Measurements from ENCODE around the gene CALML3.

The CALML3 gene

GRCh38 chr10:5567477-5567876 lies 42.7 kb downstream of the CALML3 start:
- DNase-seq (ENCODE audit: low read depth) = no peak

GRCh38 chr10:5568984-5569383 lies 44.2 kb downstream of the CALML3 start:
- DNase-seq (ENCODE audit: low read depth) = no peak

GRCh38 chr10:5569568-5569967 lies 44.8 kb downstream of the CALML3 start:
- DNase-seq (ENCODE audit: low read depth) = no peak

DNA sequence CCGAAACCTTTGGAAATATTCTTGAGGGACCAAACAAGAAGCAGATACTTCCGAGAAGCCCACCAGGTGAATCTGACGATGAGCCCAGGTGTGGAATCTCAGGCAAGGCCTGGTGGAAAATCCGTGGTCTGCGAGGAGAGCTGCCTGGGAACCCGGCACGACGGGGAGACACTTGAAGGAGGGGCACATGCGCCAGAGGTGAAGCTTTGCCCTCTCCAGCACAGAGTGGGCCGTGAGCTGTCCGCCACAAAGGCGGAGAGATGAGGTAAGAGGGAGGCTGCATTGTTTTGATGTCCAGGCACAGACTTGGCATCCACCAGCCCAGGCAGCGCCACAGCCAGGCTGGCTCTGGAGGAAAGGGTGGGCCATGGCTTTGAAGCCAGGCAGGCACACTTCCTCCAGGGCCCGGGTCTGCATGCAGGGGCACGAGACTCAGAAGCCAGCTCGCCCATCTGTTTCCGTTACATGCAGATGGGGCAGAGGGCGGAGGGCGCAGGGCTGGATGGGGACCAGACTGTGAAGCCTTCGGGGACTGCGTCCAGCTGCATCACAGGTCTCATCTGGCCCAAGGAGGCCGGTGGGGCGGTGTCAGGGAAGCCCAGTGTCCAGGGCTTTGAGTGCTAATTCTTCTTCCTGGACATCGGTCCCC lies 45.4 kb downstream of the CALML3 start:
- DNase-seq (ENCODE audit: low read depth) = no peak

DNA sequence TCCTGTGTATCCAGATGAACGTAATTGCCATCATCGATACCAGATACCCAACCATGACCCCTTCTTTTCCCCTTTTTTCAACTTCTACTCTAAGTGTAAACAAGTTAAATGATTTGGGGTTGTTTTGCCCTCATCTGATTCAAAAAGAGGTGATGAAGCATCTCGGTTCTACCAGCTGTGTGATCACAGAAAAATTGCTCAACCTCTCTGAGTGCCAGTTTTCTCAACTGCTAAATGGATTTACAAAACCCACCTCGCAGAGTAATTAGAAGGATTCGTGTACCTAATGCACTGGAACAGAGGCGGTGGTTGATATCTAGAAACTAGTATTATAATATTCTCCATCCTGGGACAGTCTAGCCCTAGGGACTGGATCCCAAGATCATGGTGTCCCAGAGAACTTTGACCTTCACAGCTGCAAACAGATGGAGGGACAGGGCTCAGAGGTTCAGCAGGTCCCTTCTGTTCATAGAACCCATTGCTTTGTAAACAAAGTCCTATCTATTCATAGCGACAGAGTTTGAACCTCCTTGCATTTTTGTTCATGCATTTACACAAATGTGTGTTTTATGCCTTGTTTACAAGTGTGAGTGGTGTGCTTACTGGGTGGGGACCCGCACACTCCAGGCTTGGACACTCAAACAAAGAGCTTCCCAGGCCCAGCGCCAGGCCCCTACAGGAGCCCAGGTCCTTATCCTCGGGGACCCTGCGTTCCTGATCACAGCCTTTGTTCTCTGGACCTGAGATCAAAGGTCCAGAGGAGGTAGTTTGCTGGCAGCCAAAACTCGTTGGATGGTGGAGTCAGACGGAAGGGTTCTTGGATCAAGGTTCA lies 46.4 kb downstream of the CALML3 start:
- DNase-seq (ENCODE audit: low read depth) = no peak

DNA sequence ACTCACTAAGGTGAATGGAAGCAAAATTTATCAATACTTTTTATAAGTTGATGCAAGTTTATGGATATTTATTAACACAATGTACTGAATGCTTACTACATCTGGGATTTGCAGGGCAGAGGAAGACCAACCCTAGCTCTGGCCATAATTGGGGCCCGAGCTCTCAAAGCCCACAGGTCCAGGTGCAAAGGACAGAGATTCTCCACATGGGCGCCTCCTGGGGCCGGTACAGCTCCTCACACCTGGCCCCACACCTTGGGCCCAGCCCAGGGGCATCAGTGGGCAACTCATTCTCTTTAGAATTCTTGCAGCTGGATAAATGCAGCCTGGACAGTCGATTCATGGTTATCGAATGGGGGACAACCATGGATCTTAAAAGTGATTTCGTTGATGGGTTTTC lies 47.1 kb downstream of the CALML3 start:
- DNase-seq (ENCODE audit: low read depth) = no peak

- DNase-seq (ENCODE audit: low read depth) = no peak
Observed at GRCh38 chr10:5573319-5573950, 48.7 kb downstream of the CALML3 start.

DNA sequence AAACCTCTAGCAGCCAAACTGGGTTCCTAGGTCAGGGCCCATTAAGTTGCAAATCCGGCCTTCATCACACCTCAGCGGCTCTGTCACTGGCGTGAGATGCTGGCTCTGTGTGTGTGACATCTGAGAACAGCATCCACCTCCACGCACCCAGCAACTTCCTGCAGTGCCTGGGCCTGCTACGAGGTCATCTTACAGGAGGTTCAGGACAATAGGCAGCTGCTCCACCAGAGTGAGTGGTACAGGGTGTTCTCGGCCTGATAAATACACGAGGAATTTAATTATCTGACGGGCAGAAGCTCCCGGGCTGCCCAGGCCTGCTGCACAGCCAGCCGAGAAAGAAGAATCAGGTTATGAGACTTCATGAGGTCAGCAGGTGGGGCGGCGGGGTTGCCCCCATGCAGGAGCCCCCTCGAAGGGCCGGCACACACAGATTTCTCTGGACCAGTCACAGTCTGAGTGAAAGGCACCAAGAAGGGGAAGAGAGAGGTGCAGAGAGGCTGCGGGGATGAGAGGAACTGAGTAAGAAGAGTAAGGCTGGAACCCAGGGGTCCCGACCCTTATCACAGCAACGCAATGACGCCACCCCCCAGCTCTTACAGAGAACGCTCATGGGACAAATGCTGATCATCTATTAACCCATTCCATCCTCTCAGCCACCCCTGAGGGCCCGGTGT lies 49.3 kb downstream of the CALML3 start:
- no peak for DNase-seq (ENCODE audit: low read depth)

GRCh38 chr10:5574642-5575131 lies 49.9 kb downstream of the CALML3 start:
- no peak for DNase-seq (ENCODE audit: low read depth)

DNA sequence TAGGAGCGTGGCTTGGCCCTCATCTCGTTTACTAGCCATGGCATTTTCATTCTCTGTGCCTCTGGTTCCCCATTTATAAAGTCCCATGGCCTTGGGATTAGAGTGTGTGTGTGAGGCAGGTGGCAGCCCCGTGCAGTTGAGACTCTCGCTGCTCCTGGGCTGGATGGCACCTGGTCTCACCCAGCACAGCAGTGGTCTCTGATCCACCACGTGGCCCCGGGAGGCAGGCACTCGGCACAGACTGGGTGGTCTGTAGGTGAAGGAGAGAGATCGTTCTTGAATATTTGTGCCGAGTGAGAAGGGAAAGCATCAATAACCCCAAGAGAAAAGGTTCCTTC lies 50.4 kb downstream of the CALML3 start:
- DNase-seq (ENCODE audit: low read depth) = no peak

DNA sequence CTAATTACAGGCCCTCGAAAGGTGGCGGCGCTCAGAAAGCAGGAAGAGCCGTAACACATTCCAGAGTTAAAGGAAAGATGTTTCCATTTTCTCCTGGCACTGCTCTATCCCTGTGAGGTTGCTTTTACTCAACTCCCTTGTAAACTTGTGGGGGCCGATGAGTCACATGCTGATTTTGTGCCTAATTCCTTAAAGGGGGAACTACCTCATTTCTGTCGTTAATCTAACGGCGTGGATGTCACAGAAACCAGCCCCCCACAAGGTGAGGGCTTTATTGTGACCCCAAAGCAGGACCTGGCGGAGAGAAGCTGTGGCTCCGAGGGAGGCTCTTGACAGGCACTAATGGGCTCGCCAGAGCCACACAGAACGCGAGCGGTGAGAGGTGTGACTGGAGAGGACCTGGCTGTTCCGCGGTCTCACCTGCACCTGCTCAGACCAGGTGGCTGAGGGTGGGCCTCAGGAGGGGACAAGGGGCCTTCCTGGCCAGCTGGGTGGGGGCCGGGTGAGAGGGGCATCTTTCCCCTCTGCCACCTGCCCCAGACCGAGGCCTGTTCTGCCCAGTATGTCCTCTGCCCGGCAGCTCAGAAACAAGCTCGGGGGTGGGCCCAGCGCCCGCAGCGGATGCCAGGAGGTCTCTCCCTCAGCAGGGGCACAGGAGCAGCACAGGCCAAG lies 50.9 kb downstream of the CALML3 start:
- DNase-seq (ENCODE audit: low read depth) = no peak

DNA sequence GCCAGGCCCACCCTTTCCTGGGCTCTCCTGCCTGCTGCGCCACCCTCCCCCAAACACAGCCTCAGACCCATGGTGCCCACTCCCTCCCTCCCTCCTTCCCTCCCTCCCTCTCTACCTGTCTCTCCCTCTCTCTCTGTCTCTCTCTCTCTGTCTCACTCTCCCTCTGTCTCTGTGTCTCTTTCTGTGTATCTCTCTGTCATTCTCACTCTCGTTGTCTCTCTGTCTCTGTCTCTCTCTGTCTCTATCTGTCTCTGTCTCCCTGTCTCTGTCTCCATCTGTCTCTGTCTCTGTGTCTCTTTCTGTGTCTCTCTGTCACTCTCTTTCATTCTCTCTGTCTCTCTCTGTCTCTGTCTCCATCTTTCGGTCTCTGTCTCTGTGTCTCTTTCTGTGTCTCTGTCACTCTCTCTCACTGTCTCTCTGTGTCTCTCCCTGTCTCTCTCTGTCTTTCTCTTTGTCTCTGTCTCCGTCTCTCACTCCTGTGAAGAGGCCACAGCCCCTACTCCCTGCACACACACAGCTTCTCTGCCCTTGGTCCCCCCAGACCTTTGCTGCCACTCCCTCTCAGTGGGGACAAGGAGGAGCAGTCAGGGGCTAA lies 51.5 kb downstream of the CALML3 start:
- DNase-seq (ENCODE audit: low read depth) = no peak

Measured in activated T-helper 1 cell treated with Interleukin-2 at 50 U/mL for 16 hours (primary cell).